ENCODE measurements around the gene TRIM7. TPM values are rescaled to one million over a fixed set of nuclear protein-coding genes. Genes with fewer than 3 reads are reported as not detected.
A peak's percentile ranks its signal among the peaks of the same experiment; 100 is the strongest.
"Not testable (repeated sequence)": the region's sequence is repeated elsewhere in the genome, so short reads cannot be mapped to it uniquely, and the experiment has no call there.

The TRIM7 gene
- total and polyA plus RNA-seq, 8 donors, result 1.9 to 11.1 (median 3.1) TPM

DNA sequence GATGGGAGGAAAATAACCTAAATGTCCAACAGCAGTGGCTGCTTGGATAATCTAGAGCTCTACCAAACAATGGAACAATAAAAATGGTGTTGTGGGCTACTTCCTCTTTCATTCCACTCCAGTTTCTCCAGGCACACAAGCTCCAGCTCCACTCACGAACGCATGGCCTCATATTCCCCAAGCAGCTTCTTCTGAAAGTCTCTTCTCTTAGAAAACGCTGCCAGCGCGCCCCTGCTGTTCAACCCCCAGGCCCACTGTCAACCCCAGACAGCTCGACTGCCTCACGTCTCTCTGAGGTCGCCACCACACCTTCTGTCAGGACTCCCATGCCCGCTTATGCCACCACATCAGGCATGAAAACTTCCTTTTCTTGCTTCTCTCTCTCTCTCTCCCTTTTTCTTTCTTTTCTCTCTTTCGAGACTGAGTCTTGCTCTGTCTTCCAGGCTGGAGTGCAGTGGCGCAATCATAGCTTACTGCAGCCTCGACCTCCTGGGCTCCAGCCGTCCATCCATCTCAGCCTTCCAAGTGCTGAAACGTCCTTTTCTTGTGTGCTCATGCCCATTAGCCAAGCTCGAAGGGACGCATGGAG is 41.4 kb downstream of the TRIM7 start:
- H3K27ac ChIP-seq, result no peak overlapping the region
- H3K4me1 ChIP-seq, result peaks cover 0 to 3% (median 0%) of the 10 kb centered on the region in 3 donors
- intact Hi-C loops (cut with DNase I), result no loop called here
- no peaks in the 10 kb centered on the region for H3K9me3 ChIP-seq
- FAIRE-seq (no peak), ATAC-seq (no peak), DNase-seq (no peak)
- 50 to 54% methylated on average over 16 of the region's 16 CpGs for WGBS, 2 donors
- no peak overlapping the region for H3K4me3 ChIP-seq
- no peaks in the 10 kb centered on the region for H3K36me3 ChIP-seq
- TF ChIP-seq, protein P1, sequence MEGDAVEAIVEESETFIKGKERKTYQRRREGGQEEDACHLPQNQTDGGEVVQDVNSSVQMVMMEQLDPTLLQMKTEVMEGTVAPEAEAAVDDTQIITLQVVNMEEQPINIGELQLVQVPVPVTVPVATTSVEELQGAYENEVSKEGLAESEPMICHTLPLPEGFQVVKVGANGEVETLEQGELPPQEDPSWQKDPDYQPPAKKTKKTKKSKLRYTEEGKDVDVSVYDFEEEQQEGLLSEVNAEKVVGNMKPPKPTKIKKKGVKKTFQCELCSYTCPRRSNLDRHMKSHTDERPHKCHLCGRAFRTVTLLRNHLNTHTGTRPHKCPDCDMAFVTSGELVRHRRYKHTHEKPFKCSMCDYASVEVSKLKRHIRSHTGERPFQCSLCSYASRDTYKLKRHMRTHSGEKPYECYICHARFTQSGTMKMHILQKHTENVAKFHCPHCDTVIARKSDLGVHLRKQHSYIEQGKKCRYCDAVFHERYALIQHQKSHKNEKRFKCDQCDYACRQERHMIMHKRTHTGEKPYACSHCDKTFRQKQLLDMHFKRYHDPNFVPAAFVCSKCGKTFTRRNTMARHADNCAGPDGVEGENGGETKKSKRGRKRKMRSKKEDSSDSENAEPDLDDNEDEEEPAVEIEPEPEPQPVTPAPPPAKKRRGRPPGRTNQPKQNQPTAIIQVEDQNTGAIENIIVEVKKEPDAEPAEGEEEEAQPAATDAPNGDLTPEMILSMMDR (IDR thresholded peaks at IDR 0.05), result no peak
- H3K27me3 ChIP-seq, result peaks cover 0 to 16% (median 8%) of the 10 kb centered on the region in 4 donors

DNA sequence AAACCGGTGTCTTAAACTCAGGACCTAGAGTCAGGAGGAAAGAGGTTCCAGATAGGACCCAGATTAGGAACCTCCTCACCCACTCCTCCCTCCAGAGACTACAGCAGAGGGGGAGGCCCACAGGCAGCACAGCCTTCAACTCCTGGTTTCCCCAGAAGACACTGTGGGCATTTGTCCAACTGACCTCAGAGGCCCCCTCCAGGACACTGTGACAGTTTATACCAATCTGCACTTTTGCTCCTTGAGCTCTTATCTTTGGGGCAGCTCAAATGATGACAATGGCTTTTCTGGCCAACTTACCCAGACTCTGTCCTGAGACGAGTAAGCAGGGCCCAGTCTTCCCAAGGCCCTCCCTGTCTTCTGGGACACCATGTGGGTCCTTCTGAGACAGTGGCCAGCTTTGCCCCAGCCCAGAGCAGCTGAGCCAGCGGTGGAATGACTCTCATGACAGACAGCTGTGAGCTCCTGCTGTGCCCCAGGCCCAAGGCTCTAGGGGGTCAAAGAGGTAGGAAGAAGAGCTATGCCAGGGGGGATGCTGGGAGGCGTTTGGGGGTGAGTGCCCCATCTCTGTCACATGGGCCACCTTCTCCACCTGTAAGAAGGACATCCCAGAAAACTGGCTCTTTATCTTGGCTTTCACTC is 43.3 kb downstream of the TRIM7 start:
- no peak for FAIRE-seq
- no peaks in the 10 kb centered on the region for H3K9me3 ChIP-seq
- TF ChIP-seq, protein P1 (IDR thresholded peaks at IDR 0.05), result no peak
- H3K4me3 ChIP-seq, result no peak overlapping the region
- H3K27me3 ChIP-seq, result peaks cover 0 to 12% (median 4%) of the 10 kb centered on the region in 4 donors
- intact Hi-C loops (cut with DNase I), result no loop called here
- no peaks in the 10 kb centered on the region for H3K36me3 ChIP-seq
- no peak for ATAC-seq
- 68 to 74% methylated on average over 4 of the region's 4 CpGs for WGBS, 2 donors
- no peak overlapping the region for H3K27ac ChIP-seq
- no peak for DNase-seq
- H3K4me1 ChIP-seq, result no peaks in the 10 kb centered on the region

DNA sequence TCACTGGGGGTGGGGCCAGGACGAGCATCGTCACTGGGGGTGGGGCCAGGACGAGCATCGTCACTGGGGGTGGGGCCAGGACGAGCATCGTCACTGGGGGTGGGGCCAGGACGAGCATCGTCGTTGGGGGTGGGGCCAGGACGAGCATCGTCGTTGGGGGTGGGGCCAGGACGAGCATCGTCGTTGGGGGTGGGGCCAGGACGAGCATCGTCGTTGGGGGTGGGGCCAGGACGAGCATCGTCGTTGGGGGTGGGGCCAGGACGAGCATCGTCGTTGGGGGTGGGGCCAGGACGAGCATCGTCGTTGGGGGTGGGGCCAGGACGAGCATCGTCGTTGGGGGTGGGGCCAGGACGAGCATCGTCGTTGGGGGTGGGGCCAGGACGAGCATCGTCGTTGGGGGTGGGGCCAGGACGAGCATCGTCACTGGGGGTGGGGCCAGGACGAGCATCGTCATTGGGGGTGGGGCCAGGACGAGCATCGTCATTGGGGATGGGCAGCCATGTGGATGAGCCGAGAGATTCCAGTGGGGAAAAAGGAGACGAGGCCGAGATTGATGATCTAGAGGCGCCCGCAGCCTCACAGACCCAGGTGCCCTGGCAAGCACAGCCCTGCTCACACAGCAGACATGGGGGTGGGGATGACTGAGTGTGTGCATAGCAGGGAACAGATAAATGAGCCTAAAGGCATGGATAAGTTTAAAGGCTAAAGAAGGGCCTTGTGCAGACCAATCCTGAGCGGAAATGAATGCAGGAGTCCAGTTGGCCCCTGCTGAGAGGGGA is 44.1 kb downstream of the TRIM7 start:
- H3K27ac ChIP-seq; H3K4me3 ChIP-seq; H3K4me1 ChIP-seq; H3K27me3 ChIP-seq; ATAC-seq; intact Hi-C loops (cut with DNase I); H3K36me3 ChIP-seq; FAIRE-seq; DNase-seq; H3K9me3 ChIP-seq: not testable (repeated sequence)
- 11 to 12% methylated on average over 18 to 30 of the region's 48 CpGs for WGBS, 2 donors

DNA sequence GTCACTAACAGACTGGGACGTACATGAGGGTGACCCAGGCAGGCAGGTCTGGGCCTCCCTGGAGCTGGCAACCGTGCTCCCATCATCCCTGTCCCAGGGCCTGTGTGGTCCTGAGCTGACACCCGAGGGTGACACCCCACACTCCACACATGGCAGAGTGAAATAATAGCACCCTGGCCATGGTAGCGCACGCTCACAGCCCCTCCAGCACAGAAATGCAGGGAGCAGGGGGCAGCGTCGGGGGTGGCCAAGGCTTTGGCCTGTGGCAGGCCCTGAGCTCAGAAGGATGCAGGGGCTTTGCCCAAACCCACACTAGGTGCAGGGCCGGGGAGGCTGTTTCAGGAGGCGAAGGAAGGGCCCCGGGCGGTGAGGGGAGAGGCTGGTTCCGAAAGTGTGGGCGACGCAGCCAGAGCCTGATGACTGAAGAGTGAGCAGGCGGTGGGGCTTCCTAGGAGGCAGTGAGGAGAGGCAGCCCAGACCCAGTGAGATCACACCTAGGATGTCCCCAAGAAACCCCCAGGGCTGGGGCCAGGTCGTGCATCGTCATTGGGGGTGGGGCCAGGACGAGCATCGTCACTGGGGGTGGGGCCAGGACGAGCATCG is 44.7 kb downstream of the TRIM7 start:
- no peaks in the 10 kb centered on the region for H3K36me3 ChIP-seq
- intact Hi-C loops (cut with DNase I), result no loop called here
- DNase-seq, result no peak
- TF ChIP-seq, protein P1 (IDR thresholded peaks at IDR 0.05), result no peak
- H3K4me3 ChIP-seq, result no peak overlapping the region
- H3K4me1 ChIP-seq, result no peaks in the 10 kb centered on the region
- WGBS, 2 donors, result 58 to 59% methylated on average over 18 to 21 of the region's 21 CpGs
- FAIRE-seq, result no peak
- peaks cover 0 to 4% (median 0%) of the 10 kb centered on the region in 4 donors for H3K27me3 ChIP-seq
- no peaks in the 10 kb centered on the region for H3K9me3 ChIP-seq
- no peak overlapping the region for H3K27ac ChIP-seq
- ATAC-seq, result peak in 3 of 4 donors; percentile 16 to 35 (median 29)
